Omental fat pad (tissue), 4 donors: ENCODE results near the gene SMAD5. TPM values are rescaled to one million over a fixed set of nuclear protein-coding genes. Genes with fewer than 3 reads are reported as not detected.

Experiments used
- ATAC-seq: fragments of 150-250 bp; one replicate; pipeline ENCODE4 v1.9.1; 2016; ENCODE audit warnings: mild to moderate bottlenecking, moderate library complexity; ENCODE audit not compliant: low FRiP score
- DNase-seq: peaks from one replicate; pipeline ENCODE4 v3.0.0-alpha.2; 2019; ENCODE audit warnings: low spot score
- total RNA-seq, 4 donors: library from RNA; depleted of rRNA; stranded (reverse); fragments of >200 nt; gene quantifications; one replicate each; pipeline ENCODE4 v1.1.0, GENCODE V29; 2016
- TF ChIP-seq, protein P1 (sequence below), 3 donors: fragments of 450-650 bp; IDR thresholded peaks; one replicate each; pipeline ENCODE4 v1.5.1; 2016 to 2017; ENCODE audit warnings: antibody characterized with exemption in 3 of 3, mild to moderate bottlenecking in 3 of 3, moderate library complexity in 2 of 3

Gene SMAD5
- total RNA-seq = 10 to 100 TPM; 36.9 to 64.9 (median 43.1) TPM

- TF ChIP-seq, protein P1, sequence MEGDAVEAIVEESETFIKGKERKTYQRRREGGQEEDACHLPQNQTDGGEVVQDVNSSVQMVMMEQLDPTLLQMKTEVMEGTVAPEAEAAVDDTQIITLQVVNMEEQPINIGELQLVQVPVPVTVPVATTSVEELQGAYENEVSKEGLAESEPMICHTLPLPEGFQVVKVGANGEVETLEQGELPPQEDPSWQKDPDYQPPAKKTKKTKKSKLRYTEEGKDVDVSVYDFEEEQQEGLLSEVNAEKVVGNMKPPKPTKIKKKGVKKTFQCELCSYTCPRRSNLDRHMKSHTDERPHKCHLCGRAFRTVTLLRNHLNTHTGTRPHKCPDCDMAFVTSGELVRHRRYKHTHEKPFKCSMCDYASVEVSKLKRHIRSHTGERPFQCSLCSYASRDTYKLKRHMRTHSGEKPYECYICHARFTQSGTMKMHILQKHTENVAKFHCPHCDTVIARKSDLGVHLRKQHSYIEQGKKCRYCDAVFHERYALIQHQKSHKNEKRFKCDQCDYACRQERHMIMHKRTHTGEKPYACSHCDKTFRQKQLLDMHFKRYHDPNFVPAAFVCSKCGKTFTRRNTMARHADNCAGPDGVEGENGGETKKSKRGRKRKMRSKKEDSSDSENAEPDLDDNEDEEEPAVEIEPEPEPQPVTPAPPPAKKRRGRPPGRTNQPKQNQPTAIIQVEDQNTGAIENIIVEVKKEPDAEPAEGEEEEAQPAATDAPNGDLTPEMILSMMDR (IDR thresholded peaks at IDR 0.05) = no peak
- DNase-seq (peak; percentile 69), ATAC-seq (peak; percentile 99)
These were observed at the start of gene SMAD5 for GRCh38 chr5:136132557-136133221. Gene SMAD5, plus strand, starts transcription at chr5:136132845. Its CDS starts 20,916 bp downstream, at chr5:136153761.

DNA sequence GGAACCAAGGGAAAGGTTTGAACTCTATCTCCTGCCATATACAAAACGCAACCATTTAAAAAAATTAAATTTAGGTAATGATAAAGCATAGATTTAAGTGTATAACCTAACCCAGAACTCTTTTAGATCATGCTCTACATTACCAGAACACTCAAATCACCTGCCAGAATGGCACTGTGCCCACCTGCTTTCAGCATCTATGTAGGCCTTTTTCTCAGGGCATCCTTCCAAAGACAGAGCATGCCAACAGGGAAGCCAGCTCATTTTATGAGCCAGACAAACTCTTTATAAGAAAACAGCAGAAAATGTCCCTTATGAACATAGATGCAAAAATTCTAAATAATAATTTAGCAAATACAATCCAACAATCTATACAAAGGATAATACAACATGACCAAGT is 47.9 kb upstream of the SMAD5 start:
- DNase-seq (no peak), ATAC-seq (no peak)
- TF ChIP-seq, protein P1 (IDR thresholded peaks at IDR 0.05) = no peak

GRCh38 chr5:136086783-136087566 is 45.7 kb upstream of the SMAD5 start:
- no peak for ATAC-seq
- DNase-seq = no peak
- TF ChIP-seq, protein P1 (IDR thresholded peaks at IDR 0.05) = no peak

DNA sequence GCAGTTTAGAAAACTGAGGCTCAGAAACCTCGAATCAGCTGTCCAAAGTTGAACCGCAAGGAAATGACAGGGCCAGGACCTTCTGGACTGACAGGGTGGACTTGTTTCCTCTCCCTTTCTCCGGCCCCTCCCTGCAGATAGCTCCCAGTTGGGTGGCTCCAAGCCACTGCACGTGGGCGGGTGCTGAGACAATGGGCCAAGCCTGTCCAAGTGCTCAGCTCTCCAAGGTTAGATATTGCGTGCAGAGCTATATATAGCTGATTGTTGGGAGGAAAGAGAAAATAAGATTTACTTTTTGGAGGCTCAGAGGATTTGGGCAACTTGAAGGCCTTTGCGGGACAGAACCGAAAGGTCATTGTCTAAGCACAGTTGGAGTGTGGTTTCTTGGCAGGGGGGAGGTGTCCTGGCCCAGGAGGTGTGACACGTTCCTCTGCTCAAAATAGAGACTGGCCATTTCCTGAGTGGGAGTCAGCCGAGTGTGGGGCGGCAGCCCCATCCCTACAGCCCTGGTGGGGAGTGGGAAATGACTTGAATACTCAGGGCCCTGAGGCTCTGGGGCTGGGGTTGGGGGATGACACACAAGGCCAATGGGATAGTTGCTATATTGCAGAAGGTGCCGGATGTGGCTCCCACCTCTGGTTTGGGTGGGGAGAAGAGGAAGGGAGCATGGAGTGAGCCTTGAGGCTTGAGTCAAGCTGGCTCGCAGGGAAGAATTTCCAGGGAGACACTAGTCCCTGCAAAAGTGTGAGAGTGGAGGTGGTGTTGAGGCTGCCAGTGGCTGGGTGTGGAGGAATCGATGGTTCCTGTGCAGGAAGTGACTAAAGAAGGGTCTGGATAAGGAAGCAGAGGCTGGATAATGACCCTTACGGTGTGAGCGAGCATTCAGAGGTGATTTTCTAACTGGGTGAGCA is 44.4 kb upstream of the SMAD5 start:
- no peak for DNase-seq
- peak; percentile 58 for ATAC-seq
- TF ChIP-seq, protein P1 (IDR thresholded peaks at IDR 0.05) = no peak

DNA sequence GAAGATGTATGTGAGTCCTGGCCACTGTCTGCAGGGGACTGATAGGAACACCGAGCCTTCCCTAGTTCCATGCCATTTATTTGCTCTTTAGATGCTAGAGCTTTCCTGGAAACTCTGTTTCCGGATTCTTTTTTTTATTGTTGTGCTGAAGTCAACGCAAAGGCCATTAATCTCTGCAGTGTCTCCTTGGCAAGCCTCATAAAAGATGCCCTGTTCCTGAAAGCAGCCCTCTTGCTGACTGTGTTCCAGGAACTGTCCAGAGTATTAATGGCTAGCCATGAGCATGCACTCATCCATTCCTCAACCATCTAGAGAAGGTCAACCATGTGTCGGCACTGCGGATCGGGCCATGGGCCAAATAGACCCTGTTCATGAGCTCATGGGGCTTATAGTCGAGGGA is 42.9 kb upstream of the SMAD5 start:
- TF ChIP-seq, protein P1 (IDR thresholded peaks at IDR 0.05) = no peak
- no peak for ATAC-seq
- no peak for DNase-seq

- ATAC-seq (no peak), DNase-seq (no peak)
- TF ChIP-seq, protein P1 (IDR thresholded peaks at IDR 0.05) = no peak
These were observed 42.3 kb upstream of the SMAD5 start for GRCh38 chr5:136090319-136090718.
